Glomerular visceral epithelial cell (primary cell): ENCODE measurements around the gene SIGLEC6.
A peak's percentile ranks its signal among the peaks of the same experiment; 100 is the strongest.

Experiments used
- DNase-seq: peaks from one replicate; pipeline ENCODE4 v3.0.0-alpha.2; 2016; ENCODE audit errors: extremely low spot score

The SIGLEC6 gene

GRCh38 chr19:51531349-51532315 is at the start of gene SIGLEC6:
Gene SIGLEC6 (minus strand): TSS chr19:51531670. CDS start chr19:51531648, 22 bp downstream.
- no peak for DNase-seq

- DNase-seq, result no peak
These were observed 45.4 kb upstream of the SIGLEC6 start for GRCh38 chr19:51576850-51577249.

DNA sequence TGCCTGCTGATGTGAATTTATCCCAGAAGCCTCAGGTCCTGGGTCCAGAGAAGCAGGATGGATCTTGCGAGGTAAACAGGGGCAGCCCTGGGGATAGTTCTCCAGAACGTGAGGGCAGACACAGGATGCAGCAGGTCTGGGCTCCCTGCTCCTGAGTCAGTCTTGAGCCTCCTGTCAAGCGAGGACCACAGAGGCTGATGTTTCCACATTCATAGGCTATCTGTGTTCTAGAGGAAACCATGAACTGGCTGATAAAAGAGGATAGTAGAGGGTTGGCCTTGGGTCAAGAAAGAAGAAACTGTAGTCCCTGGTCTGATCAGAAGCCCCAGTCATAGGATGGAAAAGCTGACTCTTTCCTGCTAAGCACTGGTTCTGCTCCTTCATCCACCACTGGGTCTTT is 41.9 kb upstream of the SIGLEC6 start:
- DNase-seq, result peak; percentile 13

- peak; percentile 68 for DNase-seq
These were observed 41.4 kb upstream of the SIGLEC6 start for GRCh38 chr19:51572908-51573307.

GRCh38 chr19:51572410-51572809 is 40.9 kb upstream of the SIGLEC6 start:
- DNase-seq, result no peak

DNA sequence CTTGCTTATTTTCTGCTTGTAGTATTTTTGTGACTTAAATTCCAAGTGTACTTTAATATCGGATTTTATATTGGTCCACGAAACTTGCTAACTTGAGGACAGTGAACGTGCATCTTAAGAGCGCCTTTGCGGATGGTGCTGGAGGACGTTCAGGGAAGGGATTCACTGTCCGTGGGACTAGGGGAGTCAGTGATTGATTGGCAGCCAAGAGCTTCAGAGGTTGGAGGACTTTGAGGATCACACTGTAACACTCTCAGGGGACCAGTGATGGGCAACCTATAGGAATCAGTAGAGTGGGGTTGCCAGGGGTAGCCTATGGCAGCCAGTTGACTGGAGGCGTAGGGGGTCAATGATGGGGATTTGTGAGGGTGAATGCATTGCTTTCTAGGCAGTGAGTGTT is 40.1 kb upstream of the SIGLEC6 start:
- no peak for DNase-seq

DNA sequence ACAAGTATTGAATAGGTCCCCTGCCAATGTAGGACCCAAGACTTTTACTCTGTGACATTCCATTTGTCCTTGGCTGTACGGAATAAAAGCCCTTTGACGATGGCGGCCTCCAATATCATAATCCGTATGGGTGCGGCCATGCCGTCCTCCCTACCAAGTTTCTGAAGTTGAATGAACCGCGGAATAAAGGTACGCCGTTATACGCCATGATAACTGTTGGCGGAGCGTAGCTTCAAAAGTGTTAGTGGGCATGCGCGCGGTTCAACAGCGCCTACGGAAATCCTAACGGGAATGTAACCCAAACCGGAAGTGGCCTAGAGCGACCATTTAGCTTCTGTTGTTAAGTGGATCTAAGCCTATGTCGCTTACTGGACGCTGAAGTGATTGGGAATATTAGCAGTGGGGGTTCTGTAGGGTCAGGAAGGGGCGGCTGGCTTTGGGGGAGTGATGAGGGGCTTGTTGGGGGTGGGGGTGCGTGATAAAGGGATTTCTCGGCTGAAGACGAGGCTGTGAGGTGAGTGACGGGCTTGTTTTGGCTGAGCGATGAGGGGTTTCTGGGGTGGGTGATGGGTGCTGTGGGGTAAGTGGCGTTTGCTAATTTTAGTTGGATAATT is 39.6 kb upstream of the SIGLEC6 start, which contains the start of gene ZNF175:
TSS of gene ZNF175 (plus strand) at position 322 of the 614 bp plus-strand sequence. CDS start 2,047 bp downstream, outside the sequence.
- DNase-seq, result peak; percentile 98

- no peak for DNase-seq
These were observed 37.0 kb upstream of the SIGLEC6 start for GRCh38 chr19:51568456-51568855.

GRCh38 chr19:51567583-51567982 is 36.1 kb upstream of the SIGLEC6 start:
- no peak for DNase-seq

- DNase-seq, result no peak
These were observed 35.1 kb upstream of the SIGLEC6 start for GRCh38 chr19:51566489-51567100.

DNA sequence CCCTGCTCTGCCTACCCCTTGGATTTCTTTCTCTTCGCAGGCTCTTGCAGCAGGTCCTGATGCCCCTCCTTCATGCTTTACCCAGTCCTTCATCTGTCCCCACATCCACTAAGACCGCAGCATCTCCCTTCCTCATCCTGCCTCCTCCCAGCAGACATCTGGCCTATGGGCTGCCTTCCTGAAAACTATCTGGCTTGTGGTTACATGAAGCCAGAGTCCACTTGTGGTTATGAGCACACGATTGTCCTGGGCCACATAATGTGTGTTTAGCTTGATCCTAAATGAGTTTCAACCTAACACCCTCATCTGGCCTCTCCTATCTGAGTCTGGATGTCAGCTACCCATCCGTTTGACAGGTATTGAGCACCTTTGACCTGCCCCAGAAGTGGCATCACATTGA is 34.1 kb upstream of the SIGLEC6 start:
- no peak for DNase-seq

DNA sequence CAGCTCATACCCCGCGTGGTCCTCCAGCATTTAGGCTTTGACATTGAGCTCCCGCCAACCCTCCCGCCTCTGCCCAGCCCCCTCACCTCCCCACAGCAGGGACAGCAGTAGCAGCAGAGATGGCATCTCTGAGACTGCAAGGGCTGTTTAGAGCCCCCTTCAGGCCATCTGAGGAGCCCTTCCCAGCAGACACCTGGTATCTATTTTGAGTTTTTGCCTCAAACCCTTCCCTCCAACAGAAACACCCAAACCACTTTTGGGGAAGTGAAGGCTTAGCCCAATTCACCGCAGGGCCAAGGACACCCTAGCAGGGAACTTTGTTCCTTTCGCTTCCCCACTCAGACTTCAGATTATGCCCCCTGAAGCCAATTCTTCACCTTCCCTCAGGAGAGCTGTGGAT is 33.3 kb upstream of the SIGLEC6 start:
- no peak for DNase-seq

DNA sequence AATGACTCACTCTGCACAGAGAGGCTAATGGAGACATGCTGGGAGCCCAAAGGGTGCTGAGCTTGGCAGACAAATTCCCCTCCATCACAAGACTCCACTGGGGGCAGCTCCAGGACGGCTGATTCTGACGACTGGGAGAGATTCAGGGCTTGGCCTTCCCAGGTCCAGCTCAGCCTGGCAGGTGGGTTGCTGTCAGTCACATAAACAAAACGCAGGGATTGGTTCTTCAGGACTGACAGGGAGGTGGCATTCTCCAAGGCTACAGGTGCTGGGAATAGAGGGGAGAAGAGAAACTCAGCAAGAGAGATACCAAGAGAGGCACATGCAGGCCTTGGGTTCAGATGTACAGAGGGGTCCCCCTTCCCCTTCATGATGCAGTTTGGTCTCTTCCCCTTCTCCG is 28.9 kb upstream of the SIGLEC6 start:
- DNase-seq, result no peak

DNA sequence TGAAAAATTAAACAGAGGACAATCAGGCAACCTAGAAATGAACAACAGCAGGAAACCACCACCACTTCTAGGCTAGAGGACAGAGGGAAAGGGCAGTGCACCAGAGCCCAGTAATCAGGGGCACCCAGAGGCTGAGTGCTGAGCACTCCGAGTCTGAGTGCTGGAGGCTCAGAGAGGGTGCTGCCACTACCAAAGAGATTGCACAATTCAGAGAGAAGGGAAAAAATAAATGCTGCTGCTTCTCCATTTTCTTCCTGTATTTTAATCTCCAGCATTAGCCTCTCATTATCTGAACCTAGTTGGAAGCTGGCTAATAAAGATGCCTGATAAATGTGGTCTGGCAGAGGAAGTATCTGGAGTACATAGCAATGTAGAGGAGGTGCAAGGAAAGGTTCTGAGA is 27.8 kb upstream of the SIGLEC6 start:
- DNase-seq, result no peak

- peak; percentile 48 for DNase-seq
These were observed 21.7 kb upstream of the SIGLEC6 start for GRCh38 chr19:51552996-51553725.

DNA sequence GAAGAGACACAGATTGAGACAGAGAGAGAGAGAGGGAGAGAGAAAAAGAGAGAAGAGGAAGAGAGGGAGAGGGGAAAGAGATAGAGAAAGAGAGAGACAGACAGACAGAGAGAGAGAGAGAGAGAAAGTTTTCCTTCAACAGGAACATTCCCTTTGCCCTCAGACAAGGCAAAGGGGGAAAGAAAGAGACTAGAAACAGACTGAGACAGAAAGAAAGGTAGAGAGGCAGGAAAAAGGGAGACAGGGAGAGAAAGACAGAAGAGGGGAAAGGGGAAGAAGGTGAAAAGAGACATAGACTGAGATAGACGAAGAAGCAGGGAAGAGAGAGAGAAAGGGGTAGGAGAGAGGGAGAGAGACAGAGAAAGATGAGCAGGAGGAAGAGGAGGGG is 21.1 kb upstream of the SIGLEC6 start:
- DNase-seq, result no peak

- no peak for DNase-seq
These were observed 20.4 kb upstream of the SIGLEC6 start for GRCh38 chr19:51551673-51552432.

GRCh38 chr19:51550848-51551672 is 19.6 kb upstream of the SIGLEC6 start:
- no peak for DNase-seq

GRCh38 chr19:51549533-51550324 is 18.3 kb upstream of the SIGLEC6 start:
- no peak for DNase-seq
